Common myeloid progenitor, CD34-positive (primary cell): ENCODE results near the gene MRM2.

Source experiments
- CTCF ChIA-PET: fragments of 350-600 bp; sonication (Branson Sonifier 250); formaldehyde crosslinking; loops from one replicate; lab custom pipeline; 2021; ENCODE audit warnings: antibody characterized with exemption; lab: Charles Lee
- POLR2A ChIA-PET: fragments of 350-600 bp; sonication (Branson Sonifier 250); formaldehyde crosslinking; loops from one replicate; lab custom pipeline; 2021; ENCODE audit warnings: antibody characterized with exemption; lab: Charles Lee
- DNase-seq, 3 donors: peaks; one replicate each; pipeline versions ENCODE4 v3.0.0 to v3.0.0-alpha.2; 2013
- H3K27ac ChIP-seq, 2 experiments: 1 replicate in 1 of 2; 2 replicates in 1 of 2; pipeline ENCODE4 v1.7.0; 2013; ENCODE audit warnings: inconsistent platforms in 2 of 2, low read length in 2 of 2, mild to moderate bottlenecking in 2 of 2, low read depth in 1 of 2, moderate library complexity in 1 of 2; ENCODE audit not compliant: severe bottlenecking in 2 of 2, insufficient read depth in 1 of 2, poor library complexity in 1 of 2
- H3K27me3 ChIP-seq, 5 experiments: replicated peaks in 2 of 5; 1 replicate in 3 of 5; 2 replicates in 2 of 5; pipeline versions ENCODE4 v1.6.1 to v1.7.0; 2013; ENCODE audit warnings: low read length in 4 of 5, mild to moderate bottlenecking in 2 of 5, moderate library complexity in 2 of 5, inconsistent platforms in 1 of 5; ENCODE audit not compliant: insufficient read depth in 5 of 5, control insufficient read depth in 4 of 5
- H3K36me3 ChIP-seq, 4 experiments: 1 replicate in 2 of 4; 2 replicates in 2 of 4; pipeline versions ENCODE4 v1.6.1 to v1.7.0; 2013; ENCODE audit warnings: low read length in 3 of 4, control low read depth in 1 of 4, mild to moderate bottlenecking in 1 of 4; ENCODE audit not compliant: control insufficient read depth in 4 of 4, insufficient read depth in 4 of 4
- H3K4me1 ChIP-seq, 4 experiments: 1 replicate in 3 of 4; 2 replicates in 1 of 4; pipeline versions ENCODE4 v1.6.1 to v1.7.1; 2013; ENCODE audit warnings: low read length in 3 of 4, mild to moderate bottlenecking in 3 of 4, control low read depth in 1 of 4, inconsistent platforms in 1 of 4, moderate library complexity in 1 of 4; ENCODE audit not compliant: control insufficient read depth in 4 of 4, insufficient read depth in 4 of 4; ENCODE audit errors: control extremely low read depth in 1 of 4
- H3K4me3 ChIP-seq, 7 experiments: 1 replicate in 4 of 7; 2 replicates in 3 of 7; pipeline versions ENCODE4 v1.5.1 to v1.7.0; 2013; ENCODE audit warnings: mild to moderate bottlenecking in 7 of 7, low read length in 6 of 7, moderate library complexity in 6 of 7, inconsistent platforms in 2 of 7, low read depth in 2 of 7, control low read depth in 1 of 7; ENCODE audit not compliant: insufficient read depth in 4 of 7, control insufficient read depth in 1 of 7; ENCODE audit errors: extremely low read depth in 1 of 7
- H3K9me3 ChIP-seq, 5 experiments: 1 replicate in 4 of 5; 2 replicates in 1 of 5; pipeline versions ENCODE4 v1.6.1 to v1.7.1; 2013; ENCODE audit warnings: low read length in 4 of 5, mild to moderate bottlenecking in 2 of 5, inconsistent platforms in 1 of 5, low read depth in 1 of 5, moderate library complexity in 1 of 5; ENCODE audit not compliant: control insufficient read depth in 4 of 5, insufficient read depth in 2 of 5; ENCODE audit errors: control extremely low read depth in 1 of 5
- whole genome bisulfite sequencing: methylation state at CpG from one replicate; pipeline ENCODE4 v1.1.5; 2013; ENCODE audit not compliant: insufficient coverage; 5-methylcytosine and 5-hydroxymethylcytosine counted together

The MRM2 gene

GRCh38 chr7:2199956-2200583 is 41.9 kb downstream of the MRM2 start:
- Histone ChIP-seq H3K9me3 (peaks cover 0 to 12% (median 9%) of the 10 kb centered on the region in 5 experiments), H3K4me3 (no peak overlapping the region), H3K36me3 (peaks cover 8 to 76% (median 44%) of the 10 kb centered on the region in 4 experiments), H3K27ac (no peak overlapping the region), H3K4me1 (no peaks in the 10 kb centered on the region), H3K27me3 (no peaks in the 10 kb centered on the region)
- WGBS, result 93% methylated on average over 22 of the region's 25 CpGs
- POLR2A ChIA-PET, result no interaction called here
- no peak for DNase-seq
- CTCF ChIA-PET, result no interaction called here

GRCh38 chr7:2199528-2199927 is 42.5 kb downstream of the MRM2 start:
- H3K36me3 ChIP-seq, result peaks cover 8 to 76% (median 44%) of the 10 kb centered on the region in 4 experiments
- no peak for DNase-seq

GRCh38 chr7:2198760-2199159 is 43.2 kb downstream of the MRM2 start:
- ChIA-PET POLR2A (no interaction called here), CTCF (no interaction called here)
- Histone ChIP-seq H3K36me3 (peaks cover 8 to 74% (median 40%) of the 10 kb centered on the region in 4 experiments), H3K27ac (no peak overlapping the region), H3K4me3 (no peak overlapping the region), H3K27me3 (no peaks in the 10 kb centered on the region), H3K4me1 (no peaks in the 10 kb centered on the region), H3K9me3 (peaks cover 0 to 12% (median 9%) of the 10 kb centered on the region in 5 experiments)
- 96% methylated on average over 7 of the region's 10 CpGs for WGBS
- no peak for DNase-seq

More at GRCh38 chr7:2199528-2199927, 42.5 kb downstream of the MRM2 start:
- ChIA-PET CTCF (no interaction called here), POLR2A (no interaction called here)
- peaks cover 0 to 12% (median 9%) of the 10 kb centered on the region in 5 experiments for H3K9me3 ChIP-seq
- 96% methylated on average over 7 of the region's 16 CpGs for WGBS
- no peaks in the 10 kb centered on the region for H3K4me1 ChIP-seq
- no peaks in the 10 kb centered on the region for H3K27me3 ChIP-seq
- no peak overlapping the region for H3K27ac ChIP-seq
- no peak overlapping the region for H3K4me3 ChIP-seq

GRCh38 chr7:2198206-2198605 is 43.8 kb downstream of the MRM2 start:
- over 99% methylated on average over 12 of the region's 15 CpGs for WGBS
- no peak overlapping the region for H3K27ac ChIP-seq
- no peak overlapping the region for H3K4me3 ChIP-seq
- ChIA-PET POLR2A (no interaction called here), CTCF (no interaction called here)
- DNase-seq, result no peak
- H3K27me3 ChIP-seq, result no peaks in the 10 kb centered on the region
- peaks cover 0 to 12% (median 9%) of the 10 kb centered on the region in 5 experiments for H3K9me3 ChIP-seq
- peaks cover 8 to 76% (median 41%) of the 10 kb centered on the region in 4 experiments for H3K36me3 ChIP-seq
- no peaks in the 10 kb centered on the region for H3K4me1 ChIP-seq

GRCh38 chr7:2197436-2198155 is 44.4 kb downstream of the MRM2 start:
- CTCF ChIA-PET, result no interaction called here
- POLR2A ChIA-PET, result no interaction called here
- whole genome bisulfite sequencing, result 95% methylated on average over 12 of the region's 21 CpGs

GRCh38 chr7:2196381-2197378 is 45.3 kb downstream of the MRM2 start:
- H3K4me1 ChIP-seq, result no peaks in the 10 kb centered on the region
- CTCF ChIA-PET, result interaction anchor here (1.2 to 1.5 kb wide), 2 partner anchors 13 to 27 kb away, joined by 3 to 4 read pairs; no protein-coding TSS in a partner anchor
- H3K27ac ChIP-seq, result no peak overlapping the region
- 94% methylated on average over 31 of the region's 32 CpGs for WGBS
- no peak overlapping the region for H3K4me3 ChIP-seq
- POLR2A ChIA-PET, result no interaction called here
- H3K27me3 ChIP-seq, result no peaks in the 10 kb centered on the region
- H3K36me3 ChIP-seq, result peaks cover 8 to 73% (median 40%) of the 10 kb centered on the region in 4 experiments
- no peak for DNase-seq
- H3K9me3 ChIP-seq, result peaks cover 0 to 12% (median 9%) of the 10 kb centered on the region in 5 experiments

More at GRCh38 chr7:2197436-2198155, 44.4 kb downstream of the MRM2 start:
- DNase-seq, result no peak
- Histone ChIP-seq H3K36me3 (peaks cover 8 to 76% (median 42%) of the 10 kb centered on the region in 4 experiments), H3K9me3 (peaks cover 0 to 12% (median 9%) of the 10 kb centered on the region in 5 experiments), H3K27me3 (no peaks in the 10 kb centered on the region), H3K4me1 (no peaks in the 10 kb centered on the region), H3K4me3 (no peak overlapping the region), H3K27ac (no peak overlapping the region)
